ENCODE measurements around the gene PBX3. TPM values are rescaled to one million over a fixed set of nuclear protein-coding genes. Genes with fewer than 3 reads are reported as not detected.

Gene PBX3
- total and polyA plus RNA-seq, 2 of the 13 experiments (the other 11 are each of a cell fraction or from before 2014, with no cell fraction given) = 6.0 to 11.2 TPM

GRCh38 chr9:125906893-125907292 lies 159.7 kb downstream of the PBX3 start:
- Histone ChIP-seq H3K27ac (ENCODE audit: extremely low read length, insufficient read depth, low read length) (no peak overlapping the region), H3K36me3 (replicated peaks in 1 of 2; ENCODE audit: control insufficient read depth in 1 of 2, insufficient read depth in 2 of 2, low read length in 2 of 2) (no peaks in the 10 kb centered on the region), H3K9me3 (ENCODE audit: low read length) (no peaks in the 10 kb centered on the region), H2AFZ (ENCODE audit: low read length) (no peak overlapping the region), H3K4me3 (replicated peaks in 1 of 3; ENCODE audit: insufficient read depth in 1 of 3, low read depth in 2 of 3, low read length in 3 of 3) (no peak overlapping the region), H3K79me2 (ENCODE audit: insufficient read depth, low read length) (no peaks in the 10 kb centered on the region), H3K9ac (ENCODE audit: insufficient read depth, low read depth, low read length) (no peak overlapping the region), H4K20me1 (ENCODE audit: insufficient read depth, low read length) (no peaks in the 10 kb centered on the region), H3K4me1 (ENCODE audit: insufficient read depth, low read length) (peaks cover 5% of the 10 kb centered on the region; the same call in 1 of the 2 replicates), H3K27me3 (ENCODE audit: control insufficient read depth in 1 of 2, insufficient read depth in 2 of 2, low read length in 2 of 2) (no peaks in the 10 kb centered on the region), H3K4me2 (ENCODE audit: low read depth, low read length) (no peak overlapping the region)
- BruUV-seq (replicated peaks) = no TSS peak
- DNase-seq (ENCODE audit: low spot score) (no peak), ATAC-seq (no peak), FAIRE-seq (no peak)
- in situ Hi-C loops (cut with HindIII; ENCODE audit: extremely low pct_ligation_motif_present, low pct_unique_long_range_greater_than_20kb) = no loop called here
- 98% methylated on average over 1 of the region's 1 CpG for WGBS (ENCODE audit: low lambda C conversion rate)
- TF ChIP-seq ZNF770 (CRISPR knock-in tag; IDR thresholded peaks at IDR 0.05) (no peak), AKAP8 (CRISPR knock-in tag; IDR thresholded peaks at IDR 0.05) (no peak), MAFF (IDR thresholded peaks at IDR 0.05; ENCODE audit: low read depth, low read length) (no peak), HNRNPUL1 (IDR thresholded peaks at IDR 0.05; ENCODE audit: low read depth, low read length) (no peak), ZNF512B (CRISPR knock-in tag; IDR thresholded peaks at IDR 0.05; ENCODE audit: borderline replicate concordance) (no peak), MLX (CRISPR knock-in tag; IDR thresholded peaks at IDR 0.05) (no peak), ZNF510 (CRISPR knock-in tag; IDR thresholded peaks at IDR 0.05; ENCODE audit: low read depth) (no peak), ZNF143 (CRISPR knock-in tag; IDR thresholded peaks at IDR 0.05) (no peak), NFRKB (IDR thresholded peaks at IDR 0.05) (no peak), HDAC1 (CRISPR knock-in tag; IDR thresholded peaks at IDR 0.05) (no peak), CERS6 (CRISPR knock-in tag; IDR thresholded peaks at IDR 0.05) (no peak), ZNF737 (CRISPR knock-in tag; IDR thresholded peaks at IDR 0.05; ENCODE audit: borderline replicate concordance) (no peak), ZFP36L1 (CRISPR knock-in tag; IDR thresholded peaks at IDR 0.05) (no peak), GPN1 (CRISPR knock-in tag; IDR thresholded peaks at IDR 0.05; ENCODE audit: borderline replicate concordance) (no peak), NRL (CRISPR knock-in tag; IDR thresholded peaks at IDR 0.05; ENCODE audit: borderline replicate concordance) (no peak), KDM1A (CRISPR knock-in tag; IDR thresholded peaks at IDR 0.05) (no peak)
- TF ChIP-seq, protein P1, sequence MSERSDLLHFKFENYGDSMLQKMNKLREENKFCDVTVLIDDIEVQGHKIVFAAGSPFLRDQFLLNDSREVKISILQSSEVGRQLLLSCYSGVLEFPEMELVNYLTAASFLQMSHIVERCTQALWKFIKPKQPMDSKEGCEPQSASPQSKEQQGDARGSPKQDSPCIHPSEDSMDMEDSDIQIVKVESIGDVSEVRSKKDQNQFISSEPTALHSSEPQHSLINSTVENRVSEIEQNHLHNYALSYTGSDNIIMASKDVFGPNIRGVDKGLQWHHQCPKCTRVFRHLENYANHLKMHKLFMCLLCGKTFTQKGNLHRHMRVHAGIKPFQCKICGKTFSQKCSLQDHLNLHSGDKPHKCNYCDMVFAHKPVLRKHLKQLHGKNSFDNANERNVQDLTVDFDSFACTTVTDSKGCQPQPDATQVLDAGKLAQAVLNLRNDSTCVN (CRISPR knock-in tag; IDR thresholded peaks at IDR 0.05; ENCODE audit: borderline replicate concordance) = no peak
- TF ChIP-seq, protein P2, sequence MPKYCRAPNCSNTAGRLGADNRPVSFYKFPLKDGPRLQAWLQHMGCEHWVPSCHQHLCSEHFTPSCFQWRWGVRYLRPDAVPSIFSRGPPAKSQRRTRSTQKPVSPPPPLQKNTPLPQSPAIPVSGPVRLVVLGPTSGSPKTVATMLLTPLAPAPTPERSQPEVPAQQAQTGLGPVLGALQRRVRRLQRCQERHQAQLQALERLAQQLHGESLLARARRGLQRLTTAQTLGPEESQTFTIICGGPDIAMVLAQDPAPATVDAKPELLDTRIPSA (CRISPR knock-in tag; IDR thresholded peaks at IDR 0.05; ENCODE audit: borderline replicate concordance) = no peak
- ChIA-PET CTCF (ENCODE audit: low intra/inter-chr PET ratio, low total read pairs) (no interaction called here), POLR2A (no interaction called here)
- intact Hi-C loops (cut with micrococcal nuclease; ENCODE audit: unreplicated experiment) = no loop called here

Data from HepG2 (cell line).